ENCODE measurements around the gene MYO7A. TPM values are rescaled to one million over a fixed set of nuclear protein-coding genes. Genes with fewer than 3 reads are reported as not detected.

Gene MYO7A
- total RNA-seq, 1 experiment from 2014 or later: 2.5 TPM

GRCh38 chr11:77136784-77137420 lies 8.9 kb downstream of the MYO7A start (continued):
- TF ChIP-seq AFF4 (CRISPR knock-in tag; IDR thresholded peaks at IDR 0.05; ENCODE audit: borderline replicate concordance) (no peak), HMGXB4 (CRISPR knock-in tag; IDR thresholded peaks at IDR 0.05) (no peak), JUN (CRISPR knock-in tag; IDR thresholded peaks at IDR 0.05) (no peak), TEAD4 (CRISPR knock-in tag; IDR thresholded peaks at IDR 0.05) (no peak), E2F1 (CRISPR knock-in tag; IDR thresholded peaks at IDR 0.05) (no peak), ZNF138 (CRISPR knock-in tag; conservative IDR thresholded peaks at IDR 0.05) (no peak), CBFB (CRISPR knock-in tag; IDR thresholded peaks at IDR 0.05; ENCODE audit: low read depth) (no peak), SP1 (CRISPR knock-in tag; conservative IDR thresholded peaks at IDR 0.05) (no peak), ZNF416 (CRISPR knock-in tag; IDR thresholded peaks at IDR 0.05) (no peak), GABPB1 (CRISPR knock-in tag; IDR thresholded peaks at IDR 0.05) (no peak), SOX15 (CRISPR knock-in tag; IDR thresholded peaks at IDR 0.05) (no peak), E2F5 (CRISPR knock-in tag; IDR thresholded peaks at IDR 0.05) (no peak)

GRCh38 chr11:77137421-77137820 lies 9.4 kb downstream of the MYO7A start:
- ChIA-PET CTCF (interaction anchor here (1.6 kb wide), 1 partner anchor 10 kb away, joined by 15 read pairs; the partner anchor contains the start of gene MYO7A), POLR2A (no interaction called here)
- ATAC-seq (no peak), DNase-seq (ENCODE audit: low spot score) (no peak)
- Mint-ChIP-seq H3K4me1 (peaks cover 13% of the 10 kb centered on the region), H3K9me3 (no peaks in the 10 kb centered on the region), H3K27ac (no peak overlapping the region), H3K36me3 (no peaks in the 10 kb centered on the region), H3K27me3 (ENCODE audit: low read depth) (no peaks in the 10 kb centered on the region; the same call in 1 of the 2 replicates), H3K4me3 (no peak overlapping the region)
- TF ChIP-seq AR (CRISPR knock-in tag; IDR thresholded peaks at IDR 0.05): no peak
- TF ChIP-seq ZNF219 (CRISPR knock-in tag; IDR thresholded peaks at IDR 0.05; ENCODE audit: borderline replicate concordance): no peak
- TF ChIP-seq ELF4 (CRISPR knock-in tag; IDR thresholded peaks at IDR 0.05; ENCODE audit: low read depth): no peak
- no peak for TF ChIP-seq RELA (CRISPR knock-in tag; IDR thresholded peaks at IDR 0.05; ENCODE audit: borderline replicate concordance)
- TF ChIP-seq ZSCAN18 (CRISPR knock-in tag; IDR thresholded peaks at IDR 0.05): no peak
- TF ChIP-seq TEAD4 (CRISPR knock-in tag; IDR thresholded peaks at IDR 0.05): no peak
- TF ChIP-seq MYBL2 (CRISPR knock-in tag; IDR thresholded peaks at IDR 0.05): no peak
- no peak for TF ChIP-seq OVOL2 (CRISPR knock-in tag; IDR thresholded peaks at IDR 0.05; ENCODE audit: borderline replicate concordance)
- no peak for TF ChIP-seq ATF6 (CRISPR knock-in tag; IDR thresholded peaks at IDR 0.05)
- TF ChIP-seq PREB (CRISPR knock-in tag; IDR thresholded peaks at IDR 0.05; ENCODE audit: borderline replicate concordance): no peak
